ENCODE results near the gene SPDYE2B.
"Not testable (repeated sequence)": the region's sequence is repeated elsewhere in the genome, so short reads cannot be mapped to it uniquely, and the experiment has no call there.

Gene SPDYE2B

GRCh38 chr7:102643404-102643803 lies 6.7 kb upstream of the SPDYE2B start:
- not testable (repeated sequence) for DNase-seq

DNA sequence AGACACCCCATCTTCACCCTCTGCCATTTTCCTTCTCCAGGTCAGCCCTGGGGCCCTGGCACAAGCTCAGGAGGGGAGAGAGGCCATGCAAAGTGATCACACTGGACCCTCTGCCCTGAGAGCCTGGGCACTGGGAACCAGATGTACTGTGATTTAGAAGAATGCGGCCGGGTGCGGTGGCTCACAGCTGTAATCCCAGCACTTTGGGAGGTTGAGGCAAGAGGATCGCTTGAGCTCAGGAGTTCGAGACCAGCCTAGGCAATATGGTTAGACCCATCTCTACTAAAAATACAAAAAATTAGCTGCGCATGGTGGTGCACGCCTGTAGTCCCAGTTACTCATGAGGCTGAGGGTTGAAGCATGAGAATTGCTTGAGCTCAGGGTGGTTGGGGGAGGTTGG lies 2.3 kb upstream of the SPDYE2B start:
- DNase-seq, result not testable (repeated sequence)

DNA sequence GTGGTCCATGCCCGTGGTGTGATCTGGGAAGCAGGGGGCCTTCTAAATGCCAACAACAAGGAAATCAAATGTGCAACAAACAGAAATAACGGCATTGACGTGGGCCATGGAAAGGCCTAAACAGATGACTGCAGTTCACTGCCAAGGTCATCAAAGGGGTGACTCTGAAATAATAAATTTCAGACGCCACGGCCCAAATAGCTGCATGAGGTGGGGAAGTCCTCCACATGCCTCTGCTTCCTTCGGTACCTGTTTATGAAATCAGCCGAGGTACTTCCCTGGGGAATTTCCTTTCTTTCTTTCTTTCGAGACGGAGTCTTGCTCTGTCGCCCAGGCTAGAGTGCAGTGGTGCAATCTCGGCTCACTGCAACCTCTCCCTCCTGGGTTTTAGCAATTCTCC lies 14.6 kb downstream of the SPDYE2B start:
- DNase-seq, result not testable (repeated sequence)

GRCh38 chr7:102666850-102667249 lies 16.7 kb downstream of the SPDYE2B start:
- DNase-seq, result not testable (repeated sequence)

DNA sequence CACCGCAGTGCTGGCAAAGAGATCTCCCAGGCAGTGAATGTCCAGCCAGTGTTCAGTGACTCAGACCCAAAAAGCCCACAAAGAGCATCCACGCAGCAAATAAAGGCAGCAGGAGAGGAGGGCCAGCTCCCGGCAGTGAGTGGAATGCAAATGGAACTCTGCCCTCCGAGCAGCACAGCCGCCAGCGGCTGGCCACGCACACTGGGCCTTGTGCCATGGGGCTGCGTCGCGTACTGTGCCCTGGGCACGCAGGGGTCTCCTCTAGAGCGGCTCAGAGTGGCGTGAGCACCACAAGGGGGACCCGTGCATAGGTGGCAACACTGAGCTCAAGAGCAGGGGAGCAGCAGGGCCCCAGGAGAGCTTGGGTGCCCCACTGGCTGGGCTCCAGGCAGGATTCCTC lies 17.4 kb downstream of the SPDYE2B start:
- not testable (repeated sequence) for DNase-seq

DNA sequence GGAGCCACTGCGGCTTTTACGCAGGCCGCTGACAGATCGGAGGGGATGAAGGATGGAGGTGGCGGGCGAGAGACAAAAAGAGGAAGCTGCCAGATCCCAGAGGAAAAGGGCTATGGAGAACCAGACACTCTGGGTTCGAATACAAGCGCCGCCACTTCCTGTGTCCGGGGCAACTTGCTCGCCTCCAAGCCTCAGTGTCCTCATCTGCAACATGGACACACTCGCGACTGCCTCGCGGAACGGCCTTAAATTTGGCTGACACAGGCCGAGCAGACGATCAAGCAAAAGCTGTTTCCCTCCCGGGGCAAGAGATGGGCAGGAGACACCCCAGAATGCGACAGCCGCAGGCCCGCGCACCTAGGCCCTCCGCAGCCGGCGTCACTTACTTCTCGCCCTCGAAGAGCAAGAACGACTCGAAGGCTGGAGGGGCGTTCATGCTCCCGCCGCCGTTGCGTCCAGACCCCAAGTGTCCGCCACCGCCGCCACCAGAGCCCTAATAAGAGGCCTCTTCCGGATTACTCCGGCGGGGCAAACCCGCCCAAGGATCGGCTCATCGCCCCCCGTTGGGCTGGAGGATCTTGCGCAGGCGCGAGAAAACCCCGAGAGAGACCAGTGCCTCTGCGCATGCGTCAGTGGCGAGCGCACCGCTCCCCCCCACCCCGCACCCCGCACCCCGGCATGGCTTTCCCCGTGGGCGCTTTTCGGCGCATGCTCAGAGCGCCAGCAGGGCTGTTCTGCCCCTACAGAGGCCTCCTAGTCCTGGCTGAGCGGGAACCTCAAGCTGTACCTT lies 21.2 kb downstream of the SPDYE2B start, which contains the start of gene POLR2J2:
POLR2J2 (minus strand) TSS at position 498 of the 790 bp plus-strand sequence; CDS start at position 436, 62 bp downstream.
- peak in 1 of 3 donors; percentile 72 for DNase-seq

GRCh38 chr7:102671956-102672307 lies 21.8 kb downstream of the SPDYE2B start:
- not testable (repeated sequence) for DNase-seq

- DNase-seq, result not testable (repeated sequence)
These were observed 23.4 kb downstream of the SPDYE2B start for GRCh38 chr7:102673447-102674067.

DNA sequence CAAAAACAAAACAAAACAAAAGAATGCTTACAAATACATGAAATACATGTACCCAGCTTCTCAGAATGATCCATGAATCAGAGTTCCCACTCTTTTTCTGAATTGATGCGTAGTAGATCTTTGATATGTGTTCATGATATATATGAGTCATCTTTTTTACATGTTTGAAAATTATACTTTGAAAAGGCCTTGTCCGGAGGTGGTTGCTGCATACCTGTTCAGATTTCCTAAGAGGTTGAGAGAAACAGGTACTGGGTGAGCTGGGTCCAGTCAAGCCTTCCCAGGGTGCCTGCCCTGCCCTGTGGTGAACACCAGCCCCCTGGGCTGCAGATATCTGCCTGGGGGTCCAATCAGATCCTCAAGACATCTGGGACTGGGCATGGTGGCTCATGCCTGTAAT lies 25.4 kb downstream of the SPDYE2B start:
- not testable (repeated sequence) for DNase-seq

- not testable (repeated sequence) for DNase-seq
These were observed 30.7 kb downstream of the SPDYE2B start for GRCh38 chr7:102680780-102681179.

DNA sequence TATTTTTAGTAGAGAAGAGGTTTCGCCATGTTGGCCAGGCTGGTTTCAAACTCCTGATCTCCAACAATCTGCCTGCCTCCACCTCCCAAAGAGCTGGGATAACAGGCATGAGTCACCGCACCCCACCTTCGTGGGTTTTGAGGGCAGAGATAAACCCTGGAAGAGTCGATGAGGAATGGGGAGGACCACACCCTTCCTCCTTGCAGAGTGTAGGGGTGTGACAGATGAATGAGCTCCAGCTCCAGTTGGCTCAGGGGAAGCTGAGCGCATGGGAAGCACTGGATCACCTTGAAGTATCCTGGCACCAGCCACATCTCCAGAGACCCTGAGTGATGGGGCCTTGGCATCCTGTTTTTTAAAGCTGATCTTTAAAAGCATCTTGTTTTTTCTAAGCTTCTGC lies 32.4 kb downstream of the SPDYE2B start:
- DNase-seq, result not testable (repeated sequence)

DNA sequence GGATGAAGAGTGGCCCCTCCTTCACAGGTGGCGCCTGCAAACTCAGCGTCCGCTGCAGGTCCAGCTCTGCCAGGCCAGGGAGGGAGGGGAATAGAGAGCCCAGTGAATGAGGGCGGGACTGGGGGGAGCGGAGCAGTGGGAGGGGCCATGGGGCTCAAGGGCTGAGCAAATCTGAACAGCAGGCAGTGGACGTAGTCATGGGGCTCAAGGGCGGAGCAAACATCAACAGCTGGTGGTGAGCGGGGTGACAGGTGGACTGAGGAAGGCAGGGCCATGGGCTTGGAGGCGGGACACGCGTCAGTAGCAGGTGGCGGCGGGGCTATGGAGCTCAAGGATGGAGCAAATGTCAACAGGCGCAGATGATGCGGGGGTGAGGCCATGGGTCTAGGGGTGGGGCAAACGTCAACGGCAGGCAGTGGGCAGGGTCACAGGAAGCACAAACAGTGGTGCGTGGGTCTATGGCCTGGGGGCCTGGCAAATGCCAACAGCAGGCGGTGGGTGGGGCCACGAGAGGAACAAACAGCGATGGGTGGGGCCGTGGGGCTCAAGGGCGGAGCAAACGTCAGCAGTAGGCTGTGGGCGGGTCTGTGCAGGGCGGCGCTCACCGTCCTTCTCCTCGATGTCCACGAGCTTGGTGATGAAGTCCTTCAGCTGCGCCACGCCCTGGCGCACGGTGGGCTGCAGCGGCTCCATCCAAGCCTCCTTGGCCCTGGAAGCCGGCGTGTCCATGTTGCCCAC lies 38.3 kb downstream of the SPDYE2B start:
- DNase-seq, result not testable (repeated sequence)

- not testable (repeated sequence) for DNase-seq
These were observed 39.5 kb downstream of the SPDYE2B start for GRCh38 chr7:102689436-102690282.

DNA sequence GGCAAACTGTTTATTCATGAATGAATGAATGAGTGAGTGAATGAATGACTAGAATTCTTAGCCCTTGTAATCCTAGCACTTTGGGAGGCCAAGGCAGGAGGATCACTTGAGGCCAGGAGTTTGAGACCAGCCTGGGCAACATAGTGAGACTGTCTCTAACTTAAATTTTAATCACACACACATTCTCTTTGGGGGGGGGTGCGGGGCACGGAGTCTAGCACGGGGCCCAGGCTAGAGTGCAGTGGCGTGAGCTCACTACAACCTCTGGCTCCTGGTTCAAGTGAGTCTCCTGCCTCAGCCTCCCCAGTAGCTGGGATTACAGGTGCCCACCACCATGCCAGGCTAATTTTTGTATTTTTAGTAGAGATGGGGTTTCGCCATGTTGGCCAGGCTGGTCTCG lies 40.5 kb downstream of the SPDYE2B start:
- DNase-seq, result not testable (repeated sequence)

DNA sequence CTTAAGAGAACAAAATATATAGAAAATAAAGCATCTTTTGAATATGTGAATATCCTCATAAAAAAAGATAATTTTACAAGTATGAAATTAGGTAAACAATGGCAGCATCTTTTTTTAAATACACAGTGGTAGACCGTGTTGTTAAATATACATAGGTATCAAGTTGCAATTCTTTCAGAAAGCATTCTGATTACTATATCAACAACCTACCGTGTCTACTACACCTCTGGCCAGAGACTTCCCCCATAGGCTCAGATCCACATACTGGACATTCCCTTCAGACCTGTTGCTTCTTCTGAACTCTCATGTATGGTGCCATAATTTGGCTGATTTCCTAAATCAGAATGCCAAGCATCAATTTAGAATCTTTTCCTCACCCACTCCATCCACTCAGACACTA lies 43.9 kb downstream of the SPDYE2B start:
- not testable (repeated sequence) for DNase-seq

GRCh38 chr7:102695033-102695552 lies 45.0 kb downstream of the SPDYE2B start:
- peak in 1 of 3 donors; percentile 6 for DNase-seq

GRCh38 chr7:102696009-102696408 lies 45.9 kb downstream of the SPDYE2B start:
- DNase-seq, result not testable (repeated sequence)

DNA sequence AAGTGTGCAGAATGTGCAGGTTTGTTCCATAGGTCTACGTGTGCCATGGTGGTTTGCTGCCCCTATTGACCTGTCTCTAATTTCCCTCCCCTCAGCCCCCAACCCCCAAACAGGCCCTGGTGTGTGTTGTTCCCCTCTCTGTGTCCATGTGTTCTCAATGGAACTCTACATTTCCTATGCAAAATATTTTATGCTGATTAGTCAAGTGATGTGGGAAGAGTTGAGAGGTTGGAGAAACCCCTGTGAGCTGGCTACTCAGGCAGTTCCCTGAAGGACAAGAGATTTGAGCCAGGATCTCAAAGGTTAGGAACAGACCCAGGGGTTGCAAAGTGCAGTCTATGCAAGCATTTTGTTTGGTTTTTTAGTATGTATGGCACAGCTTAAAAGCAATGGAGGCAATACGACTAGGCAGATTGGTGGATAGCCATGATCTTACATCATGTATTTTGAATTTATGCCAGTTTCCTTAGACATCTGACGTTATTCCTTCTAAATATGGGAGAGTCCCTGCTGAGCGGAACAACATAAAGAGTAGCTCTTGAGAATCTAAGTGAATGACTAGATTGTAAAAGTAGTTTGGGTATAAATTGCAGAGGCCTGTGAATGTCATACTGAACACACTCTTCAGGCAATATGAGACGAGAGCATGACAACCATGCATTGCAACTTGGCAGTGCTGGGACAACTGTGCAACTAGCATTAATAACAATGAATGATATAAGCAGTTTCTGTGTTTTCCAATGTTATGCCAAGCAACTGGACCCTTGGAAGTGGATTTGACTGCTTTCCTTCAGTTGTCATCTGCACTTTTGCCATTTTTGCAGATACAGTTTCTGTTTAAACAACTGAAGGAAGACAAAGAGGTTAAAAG lies 47.8 kb downstream of the SPDYE2B start:
- DNase-seq, result not testable (repeated sequence)

DNA sequence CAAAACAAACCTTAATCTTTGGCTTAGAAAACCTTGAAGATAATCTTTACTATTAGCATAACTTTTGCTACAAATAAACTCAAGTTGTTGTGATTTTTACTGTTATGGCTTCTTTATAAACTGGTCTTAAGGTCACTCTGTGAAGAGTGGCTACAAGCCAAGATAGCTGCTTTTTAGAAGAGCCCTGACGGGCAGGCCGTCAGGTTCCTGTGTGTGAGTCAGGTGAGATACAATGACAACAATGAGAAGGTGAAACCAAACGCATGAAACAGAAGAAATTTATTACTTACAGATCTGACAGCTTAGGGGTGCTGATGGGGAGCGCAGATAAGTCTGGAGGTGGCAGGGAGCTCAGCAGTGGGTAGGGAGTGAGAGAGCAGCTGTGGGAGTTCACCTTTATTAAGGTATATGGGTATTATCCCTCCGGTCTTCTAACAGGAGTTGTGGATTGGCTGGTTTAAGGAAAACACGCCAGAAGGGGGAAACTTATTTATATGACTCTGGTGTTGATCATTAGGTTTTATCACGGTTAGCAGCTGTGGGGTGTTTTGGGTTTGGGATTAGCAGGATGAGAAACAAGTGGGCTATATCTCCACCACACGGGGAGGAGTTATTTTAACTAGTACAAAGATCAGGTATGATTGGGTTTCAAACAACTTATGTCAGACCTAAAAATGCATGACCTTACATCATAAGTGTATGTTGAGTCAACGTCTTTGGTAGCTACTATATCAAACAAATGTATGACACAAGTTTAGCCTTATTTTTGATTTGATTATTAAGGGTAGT lies 49.0 kb downstream of the SPDYE2B start:
- not testable (repeated sequence) for DNase-seq
